Retina (tissue), 1 donor: ENCODE data around the gene CAMK4.
"Not testable (repeated sequence)": the region's sequence is repeated elsewhere in the genome, so short reads cannot be mapped to it uniquely, and the experiment has no call there.

Experiments used
- DNase-seq: peaks from one replicate; pipeline ENCODE4 v3.0.0-alpha.2; 2016

CAMK4 gene

GRCh38 chr5:111261610-111262009, 37.4 kb downstream of the CAMK4 start:
- DNase-seq = no peak

GRCh38 chr5:111262153-111262552, 38.0 kb downstream of the CAMK4 start:
- DNase-seq = no peak

GRCh38 chr5:111262815-111263214, 38.6 kb downstream of the CAMK4 start:
- DNase-seq = no peak

GRCh38 chr5:111266491-111266890, 42.3 kb downstream of the CAMK4 start:
- no peak for DNase-seq

GRCh38 chr5:111268300-111268699, 44.1 kb downstream of the CAMK4 start:
- no peak for DNase-seq

- no peak for DNase-seq
Measured at GRCh38 chr5:111271885-111272284, 47.7 kb downstream of the CAMK4 start.

GRCh38 chr5:111277061-111277460, 52.9 kb downstream of the CAMK4 start:
- no peak for DNase-seq

- DNase-seq = peak; percentile 37
Measured at GRCh38 chr5:111278858-111279504, 54.8 kb downstream of the CAMK4 start.

GRCh38 chr5:111280282-111280951, 56.2 kb downstream of the CAMK4 start:
- peak; percentile 23 for DNase-seq

- DNase-seq = no peak
Measured at GRCh38 chr5:111282798-111283197, 58.6 kb downstream of the CAMK4 start.

GRCh38 chr5:111284825-111285224, 60.6 kb downstream of the CAMK4 start:
- DNase-seq = no peak

GRCh38 chr5:111294551-111294950, 70.4 kb downstream of the CAMK4 start:
- DNase-seq = no peak

- DNase-seq = no peak
Measured at GRCh38 chr5:111295649-111296048, 71.5 kb downstream of the CAMK4 start.

- no peak for DNase-seq
Measured at GRCh38 chr5:111296570-111296969, 72.4 kb downstream of the CAMK4 start.

GRCh38 chr5:111299067-111299481, 74.9 kb downstream of the CAMK4 start:
- no peak for DNase-seq

- no peak for DNase-seq
Measured at GRCh38 chr5:111299831-111300432, 75.7 kb downstream of the CAMK4 start.

- DNase-seq = no peak
Measured at GRCh38 chr5:111301264-111301663, 77.1 kb downstream of the CAMK4 start.

- DNase-seq = not testable (repeated sequence)
Measured at GRCh38 chr5:111302043-111302442, 77.9 kb downstream of the CAMK4 start.

- no peak for DNase-seq
Measured at GRCh38 chr5:111308951-111309350, 84.8 kb downstream of the CAMK4 start.

- no peak for DNase-seq
Measured at GRCh38 chr5:111309384-111309783, 85.2 kb downstream of the CAMK4 start.

- DNase-seq = no peak
Measured at GRCh38 chr5:111310711-111311620, 86.8 kb downstream of the CAMK4 start.

GRCh38 chr5:111311666-111312065, 87.5 kb downstream of the CAMK4 start:
- DNase-seq = no peak
